NCI-H748 treated with DMSO at 0.1 percent for 48 hours (cell line): ENCODE data around the gene DRC7.
"Not testable (repeated sequence)": the region's sequence is repeated elsewhere in the genome, so short reads cannot be mapped to it uniquely, and the experiment has no call there.

Source experiments
- DNase-seq: peaks from one replicate; lab custom pipeline; 2025; lab: John Stamatoyannopoulos, UW

DRC7 gene

GRCh38 chr16:57735755-57736418 is 41.3 kb downstream of the DRC7 start, which contains the start of gene KATNB1:
KATNB1 (plus strand) TSS chr16:57735770; CDS start chr16:57737244, 1,474 bp downstream.
- DNase-seq, result no peak

GRCh38 chr16:57736419-57737351 is 42.1 kb downstream of the DRC7 start:
- no peak for DNase-seq

- DNase-seq, result no peak
Observed at GRCh38 chr16:57738844-57739243, 44.2 kb downstream of the DRC7 start.

GRCh38 chr16:57739756-57740422 is 45.3 kb downstream of the DRC7 start:
- no peak for DNase-seq

GRCh38 chr16:57740423-57741071 is 45.9 kb downstream of the DRC7 start:
- no peak for DNase-seq

GRCh38 chr16:57741660-57742191 is 47.1 kb downstream of the DRC7 start:
- no peak for DNase-seq

GRCh38 chr16:57742543-57742942 is 47.9 kb downstream of the DRC7 start:
- peak; percentile 83 for DNase-seq

- DNase-seq, result no peak
Observed at GRCh38 chr16:57743458-57743857, 48.9 kb downstream of the DRC7 start.

GRCh38 chr16:57743886-57744641 is 49.5 kb downstream of the DRC7 start:
- no peak for DNase-seq

- no peak for DNase-seq
Observed at GRCh38 chr16:57744642-57744903, 50.0 kb downstream of the DRC7 start.

GRCh38 chr16:57745768-57746167 is 51.2 kb downstream of the DRC7 start:
- no peak for DNase-seq

GRCh38 chr16:57746316-57746715 is 51.7 kb downstream of the DRC7 start:
- DNase-seq, result not testable (repeated sequence)

- no peak for DNase-seq
Observed at GRCh38 chr16:57747091-57747490, 52.5 kb downstream of the DRC7 start.

GRCh38 chr16:57747496-57747895 is 52.9 kb downstream of the DRC7 start:
- no peak for DNase-seq

GRCh38 chr16:57747996-57748395 is 53.4 kb downstream of the DRC7 start:
- DNase-seq, result no peak

GRCh38 chr16:57748596-57748995 is 54.0 kb downstream of the DRC7 start:
- no peak for DNase-seq

- no peak for DNase-seq
Observed at GRCh38 chr16:57749101-57749692, 54.6 kb downstream of the DRC7 start.

GRCh38 chr16:57749856-57750452 is 55.3 kb downstream of the DRC7 start:
- no peak for DNase-seq

GRCh38 chr16:57750796-57751538 is 56.4 kb downstream of the DRC7 start:
- no peak for DNase-seq
